Measurements from ENCODE around the gene MTRF1L. TPM values are rescaled to one million over a fixed set of nuclear protein-coding genes. Genes with fewer than 3 reads are reported as not detected.

The MTRF1L gene
- total RNA-seq, 1 experiment from 2014 or later = 26.5 TPM

- Histone ChIP-seq H3K56ac (ENCODE audit: insufficient read length, low read depth, low read length) (no peak overlapping the region), H3K79me1 (ENCODE audit: insufficient read depth, low read depth, low read length, poor library complexity, severe bottlenecking) (peaks cover 4% of the 10 kb centered on the region), H2BK5ac (ENCODE audit: insufficient read length, low read length) (no peak overlapping the region), H2BK12ac (ENCODE audit: insufficient read length, low read depth, low read length) (no peak overlapping the region), H3K4me2 (ENCODE audit: insufficient read depth, insufficient read length, low read length) (no peak overlapping the region), H2BK120ac (ENCODE audit: low read depth, low read length, poor library complexity, severe bottlenecking) (no peak overlapping the region), H3K79me2 (ENCODE audit: insufficient read depth, low read length) (peaks cover 59% of the 10 kb centered on the region), H4K5ac (ENCODE audit: insufficient read length, low read depth, low read length) (no peak overlapping the region), H3K23ac (ENCODE audit: insufficient read length, low read depth, low read length) (no peak overlapping the region), H3K9me3 (ENCODE audit: control insufficient read depth, low read depth, low read length) (no peaks in the 10 kb centered on the region), H3K9ac (ENCODE audit: extremely low read depth, insufficient read length, low read length) (no peak overlapping the region), H3K27me3 (ENCODE audit: insufficient read depth, low read length) (no peaks in the 10 kb centered on the region), H4K8ac (replicated peaks; ENCODE audit: insufficient read length, low read depth, low read length) (no peak overlapping the region), H4K20me1 (ENCODE audit: control insufficient read depth, insufficient read depth, insufficient read length) (no peaks in the 10 kb centered on the region), H3K4ac (ENCODE audit: low read depth, low read length) (no peak overlapping the region), H2BK15ac (ENCODE audit: low read depth, low read length) (no peak overlapping the region), H2AK5ac (ENCODE audit: insufficient read length, low read length) (no peak overlapping the region), H3T11ph (ENCODE audit: low read length) (no peak overlapping the region), H3K23me2 (ENCODE audit: insufficient read length, low read depth, low read length, poor library complexity, severe bottlenecking) (no peaks in the 10 kb centered on the region), H3K4me1 (ENCODE audit: insufficient read depth, low read length) (no peaks in the 10 kb centered on the region; the same call in 1 of the 2 replicates), H2AFZ (ENCODE audit: low read length) (no peak overlapping the region), H3K14ac (ENCODE audit: insufficient read depth, low read length) (no peak overlapping the region), H4K91ac (ENCODE audit: insufficient read length, low read depth, low read length) (no peak overlapping the region), H3K27ac (ENCODE audit: insufficient read length, low read depth, low read length) (no peak overlapping the region), H3K18ac (ENCODE audit: insufficient read length, low read depth, low read length) (no peak overlapping the region), H2BK20ac (ENCODE audit: low read depth, low read length, poor library complexity, severe bottlenecking) (no peak overlapping the region)
- no peaks in the 10 kb centered on the region for H3K9me3 Mint-ChIP-seq
- DNase-seq = no peak
- WGBS (ENCODE audit: extremely low coverage, insufficient read length, low lambda C conversion rate) = no CpG with 5 or more reads among the region's 1 CpG
- peaks cover 49 to 70% (median 58%) of the 10 kb centered on the region in 3 experiments; a peak in 6 of 7 replicates for H3K36me3 Mint-ChIP-seq (ENCODE audit: insufficient read depth in 1 of 3, low read depth in 3 of 3)
- no peak overlapping the region for H3K4me3 Mint-ChIP-seq
- H3K27ac Mint-ChIP-seq = peak overlapping the region in 2 of 3 experiments; percentile 57 to 83; a peak in 4 of 7 replicates
- H3K4me1 Mint-ChIP-seq = peaks cover 50 to 52% of the 10 kb centered on the region in 2 experiments
- no peak for TF ChIP-seq CTCF (conservative IDR thresholded peaks at IDR 0.05)
- H3K27me3 Mint-ChIP-seq (ENCODE audit: low read depth) = no peaks in the 10 kb centered on the region
Measured at GRCh38 chr6:152976749-152977148, 25.8 kb downstream of the MTRF1L start.

Measured in H9 (cell line).